ENCODE results near the gene CPA5. TPM values are rescaled to one million over a fixed set of nuclear protein-coding genes. Genes with fewer than 3 reads are reported as not detected.

The CPA5 gene
- total and polyA plus RNA-seq, 7 donors, result 0.42 to 5.2 (median 1.0) TPM; not detected in 1

GRCh38 chr7:130299866-130300265 is 44.8 kb upstream of the CPA5 start:
- H3K27ac ChIP-seq, result no peak overlapping the region
- ATAC-seq, result no peak
- no peaks in the 10 kb centered on the region for H3K9me3 ChIP-seq
- H3K4me3 ChIP-seq, result no peak overlapping the region
- no peaks in the 10 kb centered on the region for H3K4me1 ChIP-seq
- TF ChIP-seq, protein P1, sequence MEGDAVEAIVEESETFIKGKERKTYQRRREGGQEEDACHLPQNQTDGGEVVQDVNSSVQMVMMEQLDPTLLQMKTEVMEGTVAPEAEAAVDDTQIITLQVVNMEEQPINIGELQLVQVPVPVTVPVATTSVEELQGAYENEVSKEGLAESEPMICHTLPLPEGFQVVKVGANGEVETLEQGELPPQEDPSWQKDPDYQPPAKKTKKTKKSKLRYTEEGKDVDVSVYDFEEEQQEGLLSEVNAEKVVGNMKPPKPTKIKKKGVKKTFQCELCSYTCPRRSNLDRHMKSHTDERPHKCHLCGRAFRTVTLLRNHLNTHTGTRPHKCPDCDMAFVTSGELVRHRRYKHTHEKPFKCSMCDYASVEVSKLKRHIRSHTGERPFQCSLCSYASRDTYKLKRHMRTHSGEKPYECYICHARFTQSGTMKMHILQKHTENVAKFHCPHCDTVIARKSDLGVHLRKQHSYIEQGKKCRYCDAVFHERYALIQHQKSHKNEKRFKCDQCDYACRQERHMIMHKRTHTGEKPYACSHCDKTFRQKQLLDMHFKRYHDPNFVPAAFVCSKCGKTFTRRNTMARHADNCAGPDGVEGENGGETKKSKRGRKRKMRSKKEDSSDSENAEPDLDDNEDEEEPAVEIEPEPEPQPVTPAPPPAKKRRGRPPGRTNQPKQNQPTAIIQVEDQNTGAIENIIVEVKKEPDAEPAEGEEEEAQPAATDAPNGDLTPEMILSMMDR (IDR thresholded peaks at IDR 0.05), result no peak
- WGBS, 3 donors, result 67 to 68% (median 68%) methylated on average over 7 of the region's 7 CpGs
- peaks cover 0 to 2% (median 0%) of the 10 kb centered on the region in 3 donors for H3K27me3 ChIP-seq (ENCODE audit: insufficient read depth in 3 of 3, low read length in 2 of 3)
- no peaks in the 10 kb centered on the region for H3K36me3 ChIP-seq (ENCODE audit: insufficient read depth in 1 of 2, low read depth in 1 of 2)
- intact Hi-C loops (cut with DNase I), result no loop called here
- no peak for DNase-seq

- H3K27ac ChIP-seq, result no peak overlapping the region
- WGBS, 3 donors, result 56 to 63% (median 61%) methylated on average over 8 of the region's 8 CpGs
- no peak for ATAC-seq
- H3K4me3 ChIP-seq, result no peak overlapping the region
- no peaks in the 10 kb centered on the region for H3K36me3 ChIP-seq (ENCODE audit: insufficient read depth in 1 of 2, low read depth in 1 of 2)
- no peaks in the 10 kb centered on the region for H3K4me1 ChIP-seq
- DNase-seq, result no peak
- intact Hi-C loops (cut with DNase I), result no loop called here
- H3K27me3 ChIP-seq (ENCODE audit: insufficient read depth in 3 of 3, low read length in 2 of 3), result no peaks in the 10 kb centered on the region
- TF ChIP-seq, protein P1 (IDR thresholded peaks at IDR 0.05), result no peak
- H3K9me3 ChIP-seq, result no peaks in the 10 kb centered on the region
These were observed 43.1 kb upstream of the CPA5 start for GRCh38 chr7:130301501-130302020.

DNA sequence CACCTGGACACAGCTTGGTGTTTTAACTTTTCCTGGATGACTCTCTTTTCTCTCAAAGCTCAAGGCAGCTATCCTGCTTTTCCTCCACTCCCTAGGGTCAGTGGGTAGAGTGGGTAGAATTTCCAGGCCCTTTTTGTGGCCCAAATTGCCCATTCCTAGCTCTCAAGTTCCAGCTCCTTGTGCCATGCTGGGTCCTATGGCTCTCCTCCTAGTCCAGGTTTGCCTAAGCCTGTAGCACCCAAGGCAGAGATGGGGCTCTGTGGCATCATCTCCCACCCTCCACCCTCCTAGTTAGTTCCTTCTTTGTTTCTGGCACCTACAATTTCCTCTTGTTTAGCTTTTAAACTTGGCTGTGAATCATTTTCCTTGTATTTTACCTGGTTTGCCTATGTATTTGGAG is 42.0 kb upstream of the CPA5 start:
- Histone ChIP-seq H3K27me3 (ENCODE audit: insufficient read depth in 3 of 3, low read length in 2 of 3) (no peaks in the 10 kb centered on the region), H3K4me1 (no peaks in the 10 kb centered on the region), H3K9me3 (no peaks in the 10 kb centered on the region), H3K4me3 (no peak overlapping the region), H3K36me3 (ENCODE audit: insufficient read depth in 1 of 2, low read depth in 1 of 2) (no peaks in the 10 kb centered on the region), H3K27ac (no peak overlapping the region)
- DNase-seq (no peak), ATAC-seq (no peak)
- TF ChIP-seq, protein P1 (IDR thresholded peaks at IDR 0.05), result no peak
- intact Hi-C loops (cut with DNase I), result no loop called here

DNA sequence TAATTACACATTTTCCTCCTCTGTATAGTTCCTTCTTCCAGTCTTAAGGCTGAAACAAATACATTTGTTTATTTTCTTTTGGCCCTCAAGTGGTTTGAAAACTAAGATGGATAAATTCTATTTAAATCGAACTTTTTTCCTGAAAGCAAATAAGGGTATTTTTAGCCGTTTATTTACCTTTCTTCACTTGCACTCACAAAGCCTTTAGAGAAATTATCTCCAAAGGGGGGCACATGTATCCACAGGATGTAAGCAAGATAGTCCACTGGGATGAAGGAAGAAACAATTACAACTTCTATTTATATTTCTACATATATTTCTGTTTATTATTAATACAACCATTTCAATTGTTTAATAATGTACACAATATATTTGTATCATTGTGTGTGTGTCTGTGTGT is 41.5 kb upstream of the CPA5 start:
- Histone ChIP-seq H3K4me3 (no peak overlapping the region), H3K27me3 (ENCODE audit: insufficient read depth in 3 of 3, low read length in 2 of 3) (no peaks in the 10 kb centered on the region), H3K36me3 (ENCODE audit: insufficient read depth in 1 of 2, low read depth in 1 of 2) (no peaks in the 10 kb centered on the region), H3K9me3 (no peaks in the 10 kb centered on the region), H3K27ac (no peak overlapping the region), H3K4me1 (no peaks in the 10 kb centered on the region)
- WGBS, 3 donors, result 68 to 81% (median 75%) methylated on average over 2 of the region's 2 CpGs
- no peak for ATAC-seq
- intact Hi-C loops (cut with DNase I), result no loop called here
- TF ChIP-seq, protein P1 (IDR thresholded peaks at IDR 0.05), result no peak
- no peak for DNase-seq

- no peak overlapping the region for H3K27ac ChIP-seq
- TF ChIP-seq, protein P1 (IDR thresholded peaks at IDR 0.05), result no peak
- H3K4me3 ChIP-seq, result no peak overlapping the region
- ATAC-seq, result no peak
- H3K4me1 ChIP-seq, result no peaks in the 10 kb centered on the region
- H3K36me3 ChIP-seq (ENCODE audit: insufficient read depth in 1 of 2, low read depth in 1 of 2), result no peaks in the 10 kb centered on the region
- 86 to 89% (median 86%) methylated on average over 5 of the region's 5 CpGs for WGBS, 3 donors
- H3K27me3 ChIP-seq (ENCODE audit: insufficient read depth in 3 of 3, low read length in 2 of 3), result no peaks in the 10 kb centered on the region
- intact Hi-C loops (cut with DNase I), result no loop called here
- no peak for DNase-seq
- no peaks in the 10 kb centered on the region for H3K9me3 ChIP-seq
These were observed 41.1 kb upstream of the CPA5 start for GRCh38 chr7:130303551-130303950.
